ENCODE measurements around the gene TBC1D22A.

TBC1D22A gene

GRCh38 chr22:47053013-47053725, 290.7 kb downstream of the TBC1D22A start:
- DNase-seq = no peak

- no peak for DNase-seq
Observed at GRCh38 chr22:47053726-47054141, 291.3 kb downstream of the TBC1D22A start.

GRCh38 chr22:47054231-47055072, 292.0 kb downstream of the TBC1D22A start:
- DNase-seq = no peak

GRCh38 chr22:47055073-47055355, 292.6 kb downstream of the TBC1D22A start:
- no peak for DNase-seq

GRCh38 chr22:47055461-47055860, 293.0 kb downstream of the TBC1D22A start:
- no peak for DNase-seq

GRCh38 chr22:47055921-47056320, 293.5 kb downstream of the TBC1D22A start:
- no peak for DNase-seq

- no peak for DNase-seq
Observed at GRCh38 chr22:47056361-47056760, 293.9 kb downstream of the TBC1D22A start.

GRCh38 chr22:47056776-47057470, 294.5 kb downstream of the TBC1D22A start:
- no peak for DNase-seq

- DNase-seq = no peak
Observed at GRCh38 chr22:47057916-47058585, 295.6 kb downstream of the TBC1D22A start.

- DNase-seq = no peak
Observed at GRCh38 chr22:47059076-47059475, 296.6 kb downstream of the TBC1D22A start.

GRCh38 chr22:47059701-47060161, 297.3 kb downstream of the TBC1D22A start:
- no peak for DNase-seq

- DNase-seq = no peak
Observed at GRCh38 chr22:47060718-47061117, 298.3 kb downstream of the TBC1D22A start.

GRCh38 chr22:47061226-47061625, 298.8 kb downstream of the TBC1D22A start:
- DNase-seq = no peak

GRCh38 chr22:47062126-47062525, 299.7 kb downstream of the TBC1D22A start:
- no peak for DNase-seq

GRCh38 chr22:47063071-47063509, 300.6 kb downstream of the TBC1D22A start:
- DNase-seq = no peak

- no peak for DNase-seq
Observed at GRCh38 chr22:47063606-47064005, 301.2 kb downstream of the TBC1D22A start.

GRCh38 chr22:47064016-47064415, 301.6 kb downstream of the TBC1D22A start:
- DNase-seq = no peak

GRCh38 chr22:47064416-47064815, 302.0 kb downstream of the TBC1D22A start:
- DNase-seq = no peak

GRCh38 chr22:47065756-47066615, 303.5 kb downstream of the TBC1D22A start:
- no peak for DNase-seq

- no peak for DNase-seq
Observed at GRCh38 chr22:47066616-47066905, 304.1 kb downstream of the TBC1D22A start.

- no peak for DNase-seq
Observed at GRCh38 chr22:47067321-47067890, 305.0 kb downstream of the TBC1D22A start.

All from activated CD4-positive, alpha-beta T cell treated with anti-CD3 and anti-CD28 coated beads, Interleukin-2, amount 50 U/mL, for 1 hour (primary cell).